D721Med (cell line): ENCODE results near the gene CCL1.

Experiments
- DNase-seq: peaks from one replicate; pipeline ENCODE4 v3.0.0; 2011; ENCODE audit warnings: low spot score; ENCODE audit not compliant: insufficient read length
- FAIRE-seq: peaks from 2 replicates; lab custom pipeline; 2011; peaks lifted over from hg19 to GRCh38; lab: Jason Lieb, UNC
- TF ChIP-seq, protein P1 (sequence below): IDR thresholded peaks from 2 replicates; pipeline ENCODE4 v1.5.1; 2012; ENCODE audit warnings: mild to moderate bottlenecking, control low read depth; ENCODE audit not compliant: insufficient read depth; ENCODE audit errors: missing control alignments

The CCL1 gene

DNA sequence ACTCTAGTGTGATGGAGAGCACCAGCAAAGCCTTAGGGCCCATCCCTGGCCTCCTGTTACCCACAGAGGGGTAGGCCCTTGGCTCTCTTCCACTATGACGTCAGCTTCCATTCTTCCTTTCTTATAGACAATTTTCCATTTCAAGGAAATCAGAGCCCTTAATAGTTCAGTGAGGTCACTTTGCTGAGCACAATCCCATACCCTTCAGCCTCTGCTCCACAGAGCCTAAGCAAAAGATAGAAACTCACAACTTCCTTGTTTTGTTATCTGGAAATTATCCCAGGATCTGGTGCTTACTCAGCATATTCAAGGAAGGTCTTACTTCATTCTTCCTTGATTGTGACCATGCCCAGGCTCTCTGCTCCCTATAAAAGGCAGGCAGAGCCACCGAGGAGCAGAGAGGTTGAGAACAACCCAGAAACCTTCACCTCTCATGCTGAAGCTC is 44.0 kb downstream of the CCL1 start, which contains the start of gene CCL8:
CCL8 (plus strand) TSS at position 397 of the 445 bp plus-strand sequence. CDS start 67 bp downstream, outside the sequence.
- DNase-seq (no peak), FAIRE-seq (no peak)
- TF ChIP-seq, protein P1, sequence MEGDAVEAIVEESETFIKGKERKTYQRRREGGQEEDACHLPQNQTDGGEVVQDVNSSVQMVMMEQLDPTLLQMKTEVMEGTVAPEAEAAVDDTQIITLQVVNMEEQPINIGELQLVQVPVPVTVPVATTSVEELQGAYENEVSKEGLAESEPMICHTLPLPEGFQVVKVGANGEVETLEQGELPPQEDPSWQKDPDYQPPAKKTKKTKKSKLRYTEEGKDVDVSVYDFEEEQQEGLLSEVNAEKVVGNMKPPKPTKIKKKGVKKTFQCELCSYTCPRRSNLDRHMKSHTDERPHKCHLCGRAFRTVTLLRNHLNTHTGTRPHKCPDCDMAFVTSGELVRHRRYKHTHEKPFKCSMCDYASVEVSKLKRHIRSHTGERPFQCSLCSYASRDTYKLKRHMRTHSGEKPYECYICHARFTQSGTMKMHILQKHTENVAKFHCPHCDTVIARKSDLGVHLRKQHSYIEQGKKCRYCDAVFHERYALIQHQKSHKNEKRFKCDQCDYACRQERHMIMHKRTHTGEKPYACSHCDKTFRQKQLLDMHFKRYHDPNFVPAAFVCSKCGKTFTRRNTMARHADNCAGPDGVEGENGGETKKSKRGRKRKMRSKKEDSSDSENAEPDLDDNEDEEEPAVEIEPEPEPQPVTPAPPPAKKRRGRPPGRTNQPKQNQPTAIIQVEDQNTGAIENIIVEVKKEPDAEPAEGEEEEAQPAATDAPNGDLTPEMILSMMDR = no peak

DNA sequence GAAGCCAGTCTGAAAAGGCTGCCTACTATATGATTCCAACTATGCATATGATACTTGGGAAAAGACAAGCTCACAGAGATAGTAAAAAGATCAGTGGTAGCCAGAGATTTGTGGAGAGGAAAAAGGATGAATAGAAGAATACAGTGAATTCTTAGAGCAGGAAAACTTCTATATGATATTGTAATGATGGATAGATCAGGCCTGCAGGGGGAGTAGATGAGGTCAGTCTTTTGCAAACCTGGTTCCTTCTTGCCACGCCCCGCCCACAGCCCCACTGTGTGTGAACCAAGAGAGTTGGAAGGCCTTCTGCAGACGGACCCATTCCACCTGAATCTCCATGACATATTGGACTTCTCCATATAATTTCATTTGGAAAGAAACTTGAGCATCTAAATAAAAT is 44.6 kb downstream of the CCL1 start:
- no peak for DNase-seq
- TF ChIP-seq, protein P1 = no peak
- FAIRE-seq = no peak

DNA sequence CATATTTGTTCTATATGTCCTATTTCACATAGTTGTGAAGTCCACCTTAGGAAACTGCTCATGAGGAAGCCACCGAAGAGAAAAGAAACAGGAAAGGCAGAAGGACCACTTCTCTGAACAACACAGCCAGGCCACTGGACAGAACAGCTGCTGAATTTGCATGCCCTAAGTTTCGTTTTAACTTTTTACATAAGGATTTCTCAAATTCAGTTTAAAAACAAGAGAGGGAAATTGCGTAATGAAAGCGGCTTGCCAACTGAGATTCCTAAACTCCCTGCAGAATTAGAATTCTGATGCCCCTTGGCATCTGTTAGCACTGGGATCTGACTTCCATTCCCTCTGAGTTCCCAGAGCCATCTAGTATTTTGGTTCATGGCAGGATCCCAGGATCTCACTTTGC is 48.8 kb downstream of the CCL1 start:
- no peak for DNase-seq
- TF ChIP-seq, protein P1 = no peak
- no peak for FAIRE-seq

DNA sequence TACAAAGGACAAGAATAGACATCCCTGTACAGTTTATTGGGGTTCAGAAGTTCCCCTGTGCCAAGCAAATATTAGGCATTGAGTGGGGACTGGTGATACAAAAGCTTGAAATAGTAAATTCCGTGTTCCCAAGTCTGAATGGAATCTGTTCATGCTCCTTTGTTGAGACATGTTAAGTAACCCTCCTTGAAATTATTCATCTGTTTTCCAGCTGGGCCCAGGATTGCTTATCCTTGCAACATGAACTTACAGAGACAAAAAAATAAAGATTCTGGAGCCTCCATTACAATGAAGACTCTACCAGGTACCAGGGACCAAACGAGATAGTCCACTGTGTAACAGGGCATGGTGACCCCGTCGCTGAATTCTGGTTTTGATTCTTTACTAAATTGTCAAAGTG is 49.9 kb downstream of the CCL1 start:
- FAIRE-seq (no peak), DNase-seq (no peak)
- TF ChIP-seq, protein P1 = no peak

DNA sequence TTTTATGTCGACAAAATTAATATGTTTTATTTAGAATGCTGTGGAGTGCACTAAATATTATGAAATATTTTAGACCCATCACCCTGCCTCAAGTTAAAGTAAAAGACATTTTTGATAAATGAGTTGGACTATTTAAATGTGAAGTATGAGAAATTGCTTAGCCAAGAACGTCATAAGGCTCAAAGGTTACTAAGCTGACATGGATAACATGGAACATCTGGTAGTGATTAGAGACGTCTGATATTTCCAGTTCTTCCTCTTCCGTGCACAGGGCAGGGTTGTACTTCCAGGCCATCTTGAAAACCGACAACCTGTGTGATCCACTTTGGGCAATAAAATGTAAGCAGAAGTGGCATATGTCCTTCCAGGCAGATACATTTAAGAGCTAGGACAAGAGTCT is 51.0 kb downstream of the CCL1 start:
- no peak for FAIRE-seq
- DNase-seq = no peak
- TF ChIP-seq, protein P1 = no peak

DNA sequence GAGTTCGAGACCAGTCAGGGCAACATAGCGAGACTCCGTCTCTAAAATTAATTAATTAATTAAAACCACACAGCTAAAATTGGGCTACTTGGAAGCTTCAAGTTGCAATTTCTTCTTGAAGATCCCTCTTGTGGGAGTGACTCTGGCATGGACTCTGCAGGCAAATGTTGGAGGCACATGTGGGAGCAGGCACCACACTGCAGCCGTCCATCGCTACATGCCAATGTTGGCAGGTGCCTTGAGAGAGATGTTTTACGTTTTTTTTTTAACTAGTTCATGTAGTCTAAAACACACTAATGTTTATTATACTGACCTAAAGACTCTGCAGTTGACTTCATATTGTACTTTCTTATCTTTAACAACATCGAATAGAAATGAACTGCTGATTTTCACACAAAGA is 51.7 kb downstream of the CCL1 start:
- FAIRE-seq = no peak
- DNase-seq = no peak
- TF ChIP-seq, protein P1 = no peak
